Osteocyte (in vitro differentiated cells): Measurements from ENCODE around the gene PEX13. TPM values are rescaled to one million over a fixed set of nuclear protein-coding genes. Genes with fewer than 3 reads are reported as not detected.

Source experiments
- DNase-seq: peaks from one replicate; pipeline ENCODE4 v3.0.0; 2021; ENCODE audit warnings: mixed read lengths; ENCODE audit not compliant: unreplicated experiment; ENCODE audit errors: extremely low spot score
- H3K27ac Mint-ChIP-seq: one replicate; pipeline ENCODE4 v1.8.0; 2021; ENCODE audit warnings: mild to moderate bottlenecking, mixed read lengths; ENCODE audit not compliant: unreplicated experiment
- H3K27me3 Mint-ChIP-seq: one replicate; pipeline ENCODE4 v1.8.0; 2021; ENCODE audit warnings: mixed read lengths; ENCODE audit not compliant: unreplicated experiment
- H3K36me3 Mint-ChIP-seq: one replicate; pipeline ENCODE4 v1.8.0; 2021; ENCODE audit warnings: mixed read lengths; ENCODE audit not compliant: unreplicated experiment
- H3K4me1 Mint-ChIP-seq: one replicate; pipeline ENCODE4 v1.8.0; 2021; ENCODE audit warnings: mixed read lengths; ENCODE audit not compliant: unreplicated experiment
- H3K4me3 Mint-ChIP-seq: one replicate; pipeline ENCODE4 v1.8.0; 2021; ENCODE audit warnings: mild to moderate bottlenecking, moderate library complexity, mixed read lengths; ENCODE audit not compliant: unreplicated experiment
- H3K9me3 Mint-ChIP-seq: one replicate; pipeline ENCODE4 v1.8.0; 2021; ENCODE audit warnings: mixed read lengths; ENCODE audit not compliant: unreplicated experiment
- total RNA-seq: library from RNA; stranded (reverse); gene quantifications from 2 replicates; pipeline ENCODE4 v1.2.1, GENCODE V29; 2021
- TF ChIP-seq, protein P1 (sequence below): fragments of 200-600 bp; sonication (generic); IDR thresholded peaks from 2 replicates; pipeline ENCODE4 v1.5.0; 2021; ENCODE audit warnings: antibody characterized with exemption, mild to moderate bottlenecking, moderate library complexity

Gene PEX13
- total RNA-seq, 1 donor from 2014 or later = 20.3 TPM

GRCh38 chr2:60994131-60994530, 23.4 kb upstream of the PEX13 start:
- Mint-ChIP-seq H3K36me3 (peaks cover 5% of the 10 kb centered on the region), H3K9me3 (peaks cover 17% of the 10 kb centered on the region), H3K4me3 (no peak overlapping the region), H3K4me1 (no peaks in the 10 kb centered on the region), H3K27ac (no peak overlapping the region), H3K27me3 (no peaks in the 10 kb centered on the region)
- TF ChIP-seq, protein P1, sequence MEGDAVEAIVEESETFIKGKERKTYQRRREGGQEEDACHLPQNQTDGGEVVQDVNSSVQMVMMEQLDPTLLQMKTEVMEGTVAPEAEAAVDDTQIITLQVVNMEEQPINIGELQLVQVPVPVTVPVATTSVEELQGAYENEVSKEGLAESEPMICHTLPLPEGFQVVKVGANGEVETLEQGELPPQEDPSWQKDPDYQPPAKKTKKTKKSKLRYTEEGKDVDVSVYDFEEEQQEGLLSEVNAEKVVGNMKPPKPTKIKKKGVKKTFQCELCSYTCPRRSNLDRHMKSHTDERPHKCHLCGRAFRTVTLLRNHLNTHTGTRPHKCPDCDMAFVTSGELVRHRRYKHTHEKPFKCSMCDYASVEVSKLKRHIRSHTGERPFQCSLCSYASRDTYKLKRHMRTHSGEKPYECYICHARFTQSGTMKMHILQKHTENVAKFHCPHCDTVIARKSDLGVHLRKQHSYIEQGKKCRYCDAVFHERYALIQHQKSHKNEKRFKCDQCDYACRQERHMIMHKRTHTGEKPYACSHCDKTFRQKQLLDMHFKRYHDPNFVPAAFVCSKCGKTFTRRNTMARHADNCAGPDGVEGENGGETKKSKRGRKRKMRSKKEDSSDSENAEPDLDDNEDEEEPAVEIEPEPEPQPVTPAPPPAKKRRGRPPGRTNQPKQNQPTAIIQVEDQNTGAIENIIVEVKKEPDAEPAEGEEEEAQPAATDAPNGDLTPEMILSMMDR = no peak
- no peak for DNase-seq

DNA sequence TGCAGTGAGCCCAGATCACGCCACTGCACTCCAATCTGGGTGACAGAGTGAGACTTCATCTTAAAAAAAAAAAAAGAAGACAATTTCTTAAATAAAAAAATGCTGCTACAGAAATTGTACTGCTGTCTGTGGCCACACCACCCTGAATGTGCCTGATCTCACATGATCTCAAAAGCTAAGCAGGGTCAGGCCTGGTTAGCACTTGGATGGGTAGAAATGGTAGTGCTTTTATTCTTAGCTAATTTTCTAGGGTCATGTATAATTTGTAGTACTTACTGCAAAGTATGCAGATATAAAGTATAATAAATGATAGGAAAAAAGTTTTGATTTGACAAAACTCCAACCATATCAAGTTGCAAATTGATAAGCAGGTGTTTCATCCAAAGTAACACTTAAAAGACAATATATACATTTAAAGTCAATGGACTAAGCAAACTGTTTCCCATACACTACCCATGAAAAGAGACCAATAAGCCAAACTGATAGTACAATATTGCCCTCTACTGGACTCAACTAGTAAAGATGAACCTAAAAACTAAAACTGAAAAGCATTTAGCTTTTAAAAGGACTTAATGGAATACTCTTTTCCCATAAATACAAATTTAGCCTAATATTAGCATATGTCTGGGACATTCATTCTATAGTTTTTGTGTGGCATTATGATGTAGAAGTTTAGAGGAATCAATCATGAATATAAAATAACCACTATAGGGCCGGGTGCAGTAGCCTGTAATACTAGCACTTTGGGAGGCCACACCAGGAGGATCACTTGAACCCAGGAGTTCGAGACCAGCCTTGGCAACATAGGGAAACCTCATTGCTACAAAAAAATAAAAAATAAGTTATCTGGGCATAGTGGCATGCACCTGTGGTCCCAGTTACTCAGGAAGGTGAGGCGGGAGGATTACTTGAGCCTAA, 18.6 kb upstream of the PEX13 start:
- no peak overlapping the region for H3K27ac Mint-ChIP-seq
- no peaks in the 10 kb centered on the region for H3K27me3 Mint-ChIP-seq
- H3K9me3 Mint-ChIP-seq = no peaks in the 10 kb centered on the region
- TF ChIP-seq, protein P1 = peak; percentile 73
- no peak for DNase-seq
- H3K4me3 Mint-ChIP-seq = no peak overlapping the region
- no peaks in the 10 kb centered on the region for H3K36me3 Mint-ChIP-seq
- H3K4me1 Mint-ChIP-seq = no peaks in the 10 kb centered on the region

DNA sequence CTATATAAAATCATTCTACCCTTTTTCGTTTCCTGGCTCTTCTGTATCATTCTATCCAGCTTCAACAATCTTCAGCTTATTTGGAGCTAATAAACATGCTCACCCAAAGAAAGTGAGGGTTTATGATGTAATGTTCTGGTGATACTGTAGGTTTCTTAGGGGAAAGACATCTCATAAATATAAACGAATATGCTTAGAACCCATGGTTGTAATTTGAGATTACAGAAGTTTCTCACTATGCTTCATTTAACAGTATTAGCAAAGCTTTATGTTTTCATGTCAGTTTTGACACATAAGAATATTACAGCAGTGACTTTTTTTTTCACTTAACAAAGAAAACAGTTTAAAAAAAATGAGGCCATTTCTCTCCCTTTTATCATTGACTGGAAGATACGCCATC, 11.8 kb upstream of the PEX13 start:
- no peaks in the 10 kb centered on the region for H3K9me3 Mint-ChIP-seq
- H3K27ac Mint-ChIP-seq = no peak overlapping the region
- TF ChIP-seq, protein P1 = no peak
- no peak for DNase-seq
- peaks cover 8% of the 10 kb centered on the region for H3K4me1 Mint-ChIP-seq
- H3K36me3 Mint-ChIP-seq = no peaks in the 10 kb centered on the region
- no peaks in the 10 kb centered on the region for H3K27me3 Mint-ChIP-seq
- H3K4me3 Mint-ChIP-seq = no peak overlapping the region

GRCh38 chr2:61006486-61007105, 10.9 kb upstream of the PEX13 start:
- TF ChIP-seq, protein P1 = no peak
- Mint-ChIP-seq H3K27me3 (no peaks in the 10 kb centered on the region), H3K9me3 (no peaks in the 10 kb centered on the region), H3K4me3 (no peak overlapping the region), H3K36me3 (no peaks in the 10 kb centered on the region), H3K27ac (no peak overlapping the region), H3K4me1 (peaks cover 8% of the 10 kb centered on the region)
- no peak for DNase-seq

GRCh38 chr2:61009355-61009754, 8.2 kb upstream of the PEX13 start:
- Mint-ChIP-seq H3K27me3 (no peaks in the 10 kb centered on the region), H3K9me3 (no peaks in the 10 kb centered on the region), H3K4me1 (peaks cover 12% of the 10 kb centered on the region), H3K27ac (no peak overlapping the region), H3K4me3 (no peak overlapping the region), H3K36me3 (no peaks in the 10 kb centered on the region)
- TF ChIP-seq, protein P1 = no peak
- DNase-seq = no peak
